Measurements from ENCODE around the gene TMEM33. TPM values are rescaled to one million over a fixed set of nuclear protein-coding genes. Genes with fewer than 3 reads are reported as not detected.

TMEM33 gene
- total RNA-seq, 1 experiment from 2014 or later: 67.3 TPM

- Mint-ChIP-seq H3K36me3 (ENCODE audit: insufficient read depth, unreplicated experiment) (peaks cover 28% of the 10 kb centered on the region), H3K4me3 (ENCODE audit: low read depth, unreplicated experiment) (no peak overlapping the region), H3K27me3 (ENCODE audit: unreplicated experiment) (no peaks in the 10 kb centered on the region), H3K9me3 (ENCODE audit: low read depth, unreplicated experiment) (no peaks in the 10 kb centered on the region), H3K4me1 (ENCODE audit: low read depth, unreplicated experiment) (no peaks in the 10 kb centered on the region), H3K27ac (ENCODE audit: unreplicated experiment) (no peak overlapping the region)
- intact Hi-C loops (cut with micrococcal nuclease; ENCODE audit: unreplicated experiment): no loop called here
- no peak for DNase-seq
- CTCF ChIA-PET: no interaction called here
- TF ChIP-seq CTCF (IDR thresholded peaks at IDR 0.05; ENCODE audit: unreplicated experiment): no peak
- no TSS peak for BruUV-seq (replicated peaks)
These were observed 59.3 kb downstream of the TMEM33 start for GRCh38 chr4:41994461-41994985.

DNA sequence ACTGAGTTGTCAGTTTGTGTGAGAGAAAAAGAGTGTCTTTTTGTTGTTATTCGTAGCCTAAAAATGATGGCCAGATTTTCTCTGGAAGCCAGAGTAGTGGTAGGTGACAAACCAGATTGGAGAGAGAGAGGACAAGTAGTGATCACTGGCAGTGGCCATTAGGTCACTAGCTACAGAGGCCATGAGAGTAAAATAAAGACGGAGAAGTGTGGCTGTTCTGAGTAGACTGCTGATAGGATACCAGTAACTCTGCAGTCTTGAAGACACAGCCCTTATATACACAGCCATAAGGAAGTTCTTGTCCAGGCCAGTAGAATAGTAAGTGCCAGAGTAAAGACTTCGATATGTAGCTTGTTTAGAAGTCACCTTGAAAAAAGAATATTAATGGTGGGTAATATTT is 62.8 kb downstream of the TMEM33 start:
- CTCF ChIA-PET: no interaction called here
- H3K36me3 Mint-ChIP-seq (ENCODE audit: insufficient read depth, unreplicated experiment): no peaks in the 10 kb centered on the region
- H3K4me3 Mint-ChIP-seq (ENCODE audit: low read depth, unreplicated experiment): no peak overlapping the region
- no peak for TF ChIP-seq CTCF (IDR thresholded peaks at IDR 0.05; ENCODE audit: unreplicated experiment)
- no peaks in the 10 kb centered on the region for H3K9me3 Mint-ChIP-seq (ENCODE audit: low read depth, unreplicated experiment)
- DNase-seq: no peak
- intact Hi-C loops (cut with micrococcal nuclease; ENCODE audit: unreplicated experiment): no loop called here
- no peak overlapping the region for H3K27ac Mint-ChIP-seq (ENCODE audit: unreplicated experiment)
- H3K4me1 Mint-ChIP-seq (ENCODE audit: low read depth, unreplicated experiment): no peaks in the 10 kb centered on the region
- H3K27me3 Mint-ChIP-seq (ENCODE audit: unreplicated experiment): no peaks in the 10 kb centered on the region
- BruUV-seq (replicated peaks): no TSS peak

DNA sequence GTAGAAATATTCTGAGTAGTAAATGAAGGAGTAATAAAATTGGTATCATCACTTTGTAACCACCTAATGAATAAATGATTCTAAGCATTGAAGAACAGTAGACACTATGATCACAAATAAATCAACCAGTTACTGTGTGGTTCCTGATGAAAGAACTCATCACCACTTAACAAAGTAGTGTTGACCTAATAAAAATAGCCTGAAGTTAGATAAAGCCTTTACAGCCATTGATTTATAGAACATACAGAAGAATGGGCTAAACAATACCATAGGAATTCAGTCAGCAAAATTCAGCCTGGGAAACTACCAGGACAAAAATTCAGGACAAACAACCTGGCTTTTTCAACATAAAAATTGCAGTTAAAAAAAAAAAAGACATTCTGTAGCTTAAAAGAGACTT is 64.1 kb downstream of the TMEM33 start:
- Mint-ChIP-seq H3K4me3 (ENCODE audit: low read depth, unreplicated experiment) (no peak overlapping the region), H3K27me3 (ENCODE audit: unreplicated experiment) (no peaks in the 10 kb centered on the region), H3K9me3 (ENCODE audit: low read depth, unreplicated experiment) (no peaks in the 10 kb centered on the region), H3K36me3 (ENCODE audit: insufficient read depth, unreplicated experiment) (no peaks in the 10 kb centered on the region), H3K4me1 (ENCODE audit: low read depth, unreplicated experiment) (no peaks in the 10 kb centered on the region), H3K27ac (ENCODE audit: unreplicated experiment) (no peak overlapping the region)
- CTCF ChIA-PET: no interaction called here
- no peak for DNase-seq
- no TSS peak for BruUV-seq (replicated peaks)
- TF ChIP-seq CTCF (IDR thresholded peaks at IDR 0.05; ENCODE audit: unreplicated experiment): no peak
- intact Hi-C loops (cut with micrococcal nuclease; ENCODE audit: unreplicated experiment): no loop called here

DNA sequence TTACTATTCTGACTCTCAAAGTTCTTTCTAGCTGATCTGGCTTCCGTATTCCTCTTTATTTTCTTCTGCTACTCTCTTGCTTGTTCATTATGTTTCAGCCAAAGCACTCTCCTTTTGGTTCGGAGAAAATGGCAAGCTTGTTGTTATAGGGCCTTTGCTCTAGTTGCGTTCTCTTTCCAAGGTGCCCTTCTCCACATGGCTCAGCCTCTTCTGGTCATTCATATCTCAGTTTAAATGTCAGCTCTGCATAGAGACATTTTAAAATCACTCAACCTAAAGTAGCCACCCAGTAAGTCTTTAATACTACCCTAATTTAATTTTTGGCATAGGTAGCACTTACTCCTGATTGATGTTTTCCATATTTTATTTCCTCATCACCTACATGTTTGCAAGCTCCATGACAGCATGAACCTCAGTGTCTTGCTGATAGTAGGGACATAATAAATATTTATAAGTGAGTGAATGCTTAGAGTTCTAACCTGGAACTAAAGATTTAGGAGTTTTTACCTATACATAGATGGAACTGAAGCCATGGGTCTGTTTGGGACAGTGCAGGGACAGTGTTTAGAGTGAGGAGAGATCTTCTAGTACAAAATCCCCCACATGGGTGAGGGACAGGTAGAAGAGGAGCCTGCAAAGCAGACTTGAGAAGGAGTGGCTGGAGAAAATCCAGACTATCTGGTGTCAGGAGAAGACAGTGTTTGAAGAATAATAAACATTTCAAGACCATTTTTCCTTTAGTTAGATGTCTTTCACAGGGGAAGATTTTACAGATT is 73.0 kb downstream of the TMEM33 start:
- no peak overlapping the region for H3K4me3 Mint-ChIP-seq (ENCODE audit: low read depth, unreplicated experiment)
- H3K4me1 Mint-ChIP-seq (ENCODE audit: low read depth, unreplicated experiment): no peaks in the 10 kb centered on the region
- no peak for TF ChIP-seq CTCF (IDR thresholded peaks at IDR 0.05; ENCODE audit: unreplicated experiment)
- intact Hi-C loops (cut with micrococcal nuclease; ENCODE audit: unreplicated experiment): no loop called here
- H3K36me3 Mint-ChIP-seq (ENCODE audit: insufficient read depth, unreplicated experiment): no peaks in the 10 kb centered on the region
- H3K27ac Mint-ChIP-seq (ENCODE audit: unreplicated experiment): no peak overlapping the region
- no peaks in the 10 kb centered on the region for H3K9me3 Mint-ChIP-seq (ENCODE audit: low read depth, unreplicated experiment)
- CTCF ChIA-PET: no interaction called here
- no peak for DNase-seq
- no TSS peak for BruUV-seq (replicated peaks)
- no peaks in the 10 kb centered on the region for H3K27me3 Mint-ChIP-seq (ENCODE audit: unreplicated experiment)

Other genes with a start within 250 kb of the TMEM33 start
- not detected in 2 replicates for gene PHOX2B, start 186.7 kb upstream of the TMEM33 start, total RNA-seq (2022)
- 0.68 and 1.0 TPM in 2 replicates for gene DCAF4L1, start 46.3 kb downstream of the TMEM33 start, total RNA-seq (2022)
- gene SLC30A9, start 55.1 kb downstream of the TMEM33 start, total RNA-seq (2022): 43.4 and 45.5 TPM in 2 replicates
- gene BEND4, start 217.2 kb downstream of the TMEM33 start, total RNA-seq (2022): not detected in 2 replicates